ENCODE data around the gene MUL1. TPM values are rescaled to one million over a fixed set of nuclear protein-coding genes. Genes with fewer than 3 reads are reported as not detected.

The MUL1 gene
- polyA plus RNA-seq, 3 donors = 7.2 to 28.1 (median 25.8) TPM

DNA sequence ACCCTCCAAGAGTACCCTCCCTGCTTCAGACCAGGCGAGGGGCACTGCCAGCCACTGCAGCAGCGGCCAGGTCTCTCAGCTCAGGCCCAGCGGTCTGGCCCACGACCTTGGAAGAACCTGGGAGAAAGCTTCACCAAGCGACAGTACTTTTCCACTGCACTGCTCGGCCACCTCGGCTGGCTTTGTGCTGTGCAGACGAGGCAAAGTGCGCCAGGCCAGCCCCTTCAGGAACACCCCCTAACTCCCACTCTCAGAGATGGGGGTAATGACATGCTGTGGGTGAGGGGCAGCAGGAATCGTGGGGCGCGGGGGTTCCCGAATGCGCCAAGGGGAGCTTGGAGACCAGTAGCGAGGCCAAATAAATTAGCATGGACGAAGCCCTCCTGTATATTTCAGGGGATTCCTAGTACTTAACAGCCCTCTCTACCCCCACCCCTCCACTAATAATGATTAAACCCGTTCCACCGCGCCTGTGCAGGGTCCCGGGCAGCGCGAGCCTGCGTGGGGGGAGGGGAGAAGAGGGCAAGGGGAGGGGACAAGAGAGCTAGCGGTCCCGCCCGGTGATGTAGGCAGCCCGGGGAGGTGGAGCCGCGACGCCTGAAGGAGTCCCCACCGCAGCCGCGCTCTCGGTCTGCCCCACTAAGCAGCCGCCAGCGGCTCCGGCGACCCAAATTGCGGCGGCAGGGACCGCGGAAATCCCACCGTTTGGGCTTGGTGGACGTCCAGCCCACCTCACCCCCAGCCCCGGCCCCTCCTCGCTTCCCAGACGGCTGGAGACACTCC lies 44.2 kb upstream of the MUL1 start, which contains the start of gene FAM43B:
Gene FAM43B (plus strand): TSS at position 629 of the 783 bp plus-strand sequence. CDS start 401 bp downstream, outside the sequence.
- peaks cover 41 to 61% of the 10 kb centered on the region in 2 donors for H3K27me3 ChIP-seq (ENCODE audit: control insufficient read depth in 2 of 2, insufficient read depth in 2 of 2, low read length in 2 of 2)
- peak within 1 kb of the TSS in 1 of 2 donors; percentile 75 for H3K4me3 Mint-ChIP-seq

GRCh38 chr1:20551161-20551560 lies 43.2 kb upstream of the MUL1 start:
- Mint-ChIP-seq H3K36me3 (peaks cover 0 to 2% of the 10 kb centered on the region in 2 donors), H3K27ac (no peak overlapping the region), H3K9me3 (peaks cover 0 to 24% (median 9%) of the 10 kb centered on the region in 7 donors), H3K4me3 (peak overlapping the region in 1 of 2 donors; percentile 47), H3K27me3 (ENCODE audit: low read depth in 3 of 3) (peaks cover 56 to 66% (median 61%) of the 10 kb centered on the region in 3 donors), H3K4me1 (peaks cover 5% of the 10 kb centered on the region)
- 76% methylated on average over 2 of the region's 3 CpGs for WGBS (ENCODE audit: insufficient coverage)
- TF ChIP-seq, protein P1, sequence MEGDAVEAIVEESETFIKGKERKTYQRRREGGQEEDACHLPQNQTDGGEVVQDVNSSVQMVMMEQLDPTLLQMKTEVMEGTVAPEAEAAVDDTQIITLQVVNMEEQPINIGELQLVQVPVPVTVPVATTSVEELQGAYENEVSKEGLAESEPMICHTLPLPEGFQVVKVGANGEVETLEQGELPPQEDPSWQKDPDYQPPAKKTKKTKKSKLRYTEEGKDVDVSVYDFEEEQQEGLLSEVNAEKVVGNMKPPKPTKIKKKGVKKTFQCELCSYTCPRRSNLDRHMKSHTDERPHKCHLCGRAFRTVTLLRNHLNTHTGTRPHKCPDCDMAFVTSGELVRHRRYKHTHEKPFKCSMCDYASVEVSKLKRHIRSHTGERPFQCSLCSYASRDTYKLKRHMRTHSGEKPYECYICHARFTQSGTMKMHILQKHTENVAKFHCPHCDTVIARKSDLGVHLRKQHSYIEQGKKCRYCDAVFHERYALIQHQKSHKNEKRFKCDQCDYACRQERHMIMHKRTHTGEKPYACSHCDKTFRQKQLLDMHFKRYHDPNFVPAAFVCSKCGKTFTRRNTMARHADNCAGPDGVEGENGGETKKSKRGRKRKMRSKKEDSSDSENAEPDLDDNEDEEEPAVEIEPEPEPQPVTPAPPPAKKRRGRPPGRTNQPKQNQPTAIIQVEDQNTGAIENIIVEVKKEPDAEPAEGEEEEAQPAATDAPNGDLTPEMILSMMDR (IDR thresholded peaks at IDR 0.05) = no peak
- Histone ChIP-seq H3K9ac (ENCODE audit: insufficient read depth, low read length, poor library complexity, severe bottlenecking) (no peak overlapping the region), H3K9me3 (replicated peaks in 1 of 2; ENCODE audit: control insufficient read depth in 1 of 2, insufficient read depth in 1 of 2, low read length in 2 of 2) (peaks cover 4 to 15% of the 10 kb centered on the region in 2 donors), H2AFZ (ENCODE audit: insufficient read depth, low read depth, low read length, poor library complexity, severe bottlenecking) (no peak overlapping the region), H3K79me2 (ENCODE audit: insufficient read depth, low read length) (no peaks in the 10 kb centered on the region), H3K4me1 (ENCODE audit: control insufficient read depth in 1 of 2, insufficient read depth in 2 of 2, low read length in 2 of 2) (no peaks in the 10 kb centered on the region), H3K27me3 (ENCODE audit: control insufficient read depth in 2 of 2, insufficient read depth in 2 of 2, low read length in 2 of 2) (peaks cover 40 to 56% of the 10 kb centered on the region in 2 donors), H4K20me1 (ENCODE audit: insufficient read depth, low read length) (no peaks in the 10 kb centered on the region), H3K4me2 (replicated peaks; ENCODE audit: extremely low read depth, low read length, poor library complexity, severe bottlenecking) (no peak overlapping the region), H3K36me3 (replicated peaks in 1 of 2; ENCODE audit: control insufficient read depth in 1 of 2, insufficient read depth in 2 of 2, low read length in 2 of 2) (no peaks in the 10 kb centered on the region), H3K4me3 (replicated peaks in 1 of 3; ENCODE audit: low read depth in 2 of 3, low read length in 3 of 3) (no peak overlapping the region), H3K27ac (ENCODE audit: low read depth in 1 of 2, low read length in 2 of 2) (no peak overlapping the region)
- no peak for DNase-seq
- intact Hi-C loops (cut with micrococcal nuclease) = no loop called here

More for the DNA sequence above, 44.2 kb upstream of the MUL1 start, which contains the start of gene FAM43B:
- no peak within 1 kb of the TSS for H3K4me3 ChIP-seq (replicated peaks in 1 of 3; ENCODE audit: low read depth in 2 of 3, low read length in 3 of 3)
- intact Hi-C loops (cut with micrococcal nuclease) = no loop called here
- 3% methylated on average over 34 of the region's 47 CpGs for WGBS (ENCODE audit: insufficient coverage)
- H3K4me1 Mint-ChIP-seq = peaks cover 5% of the 10 kb centered on the region
- H3K36me3 Mint-ChIP-seq = peaks cover 0 to 2% of the 10 kb centered on the region in 2 donors
- H3K9me3 ChIP-seq (replicated peaks in 1 of 2; ENCODE audit: control insufficient read depth in 1 of 2, insufficient read depth in 1 of 2, low read length in 2 of 2) = peaks cover 3 to 15% of the 10 kb centered on the region in 2 donors
- TF ChIP-seq, protein P1 (IDR thresholded peaks at IDR 0.05) = no peak
- DNase-seq = no peak
- no peak within 1 kb of the TSS for H3K27ac Mint-ChIP-seq
- no peaks in the 10 kb centered on the region for H3K36me3 ChIP-seq (replicated peaks in 1 of 2; ENCODE audit: control insufficient read depth in 1 of 2, insufficient read depth in 2 of 2, low read length in 2 of 2)
- H3K4me2 ChIP-seq (replicated peaks; ENCODE audit: extremely low read depth, low read length, poor library complexity, severe bottlenecking) = no peak within 1 kb of the TSS
- no peaks in the 10 kb centered on the region for H3K4me1 ChIP-seq (ENCODE audit: control insufficient read depth in 1 of 2, insufficient read depth in 2 of 2, low read length in 2 of 2)
- peaks cover 0 to 18% (median 6%) of the 10 kb centered on the region in 7 donors for H3K9me3 Mint-ChIP-seq
- H3K9ac ChIP-seq (ENCODE audit: insufficient read depth, low read length, poor library complexity, severe bottlenecking) = no peak within 1 kb of the TSS
- no peaks in the 10 kb centered on the region for H3K79me2 ChIP-seq (ENCODE audit: insufficient read depth, low read length)
- H2AFZ ChIP-seq (ENCODE audit: insufficient read depth, low read depth, low read length, poor library complexity, severe bottlenecking) = no peak within 1 kb of the TSS
- no peak within 1 kb of the TSS for H3K27ac ChIP-seq (ENCODE audit: low read depth in 1 of 2, low read length in 2 of 2)
- peaks cover 48 to 59% (median 55%) of the 10 kb centered on the region in 3 donors for H3K27me3 Mint-ChIP-seq (ENCODE audit: low read depth in 3 of 3)
- H4K20me1 ChIP-seq (ENCODE audit: insufficient read depth, low read length) = no peaks in the 10 kb centered on the region
